ENCODE results near the gene PTPN4.
"Not testable (repeated sequence)": the region's sequence is repeated elsewhere in the genome, so short reads cannot be mapped to it uniquely, and the experiment has no call there.

PTPN4 gene

GRCh38 chr2:120013597-120014223, 254.0 kb downstream of the PTPN4 start:
- WGBS (ENCODE audit: insufficient coverage), result 49% methylated on average over 9 of the region's 17 CpGs
- Histone ChIP-seq H3K9me3 (ENCODE audit: control extremely low read depth in 1 of 5, control insufficient read depth in 4 of 5, insufficient read depth in 2 of 5, low read depth in 1 of 5, low read length in 4 of 5) (no peaks in the 10 kb centered on the region), H3K36me3 (ENCODE audit: control insufficient read depth in 4 of 4, insufficient read depth in 4 of 4, low read length in 3 of 4) (no peaks in the 10 kb centered on the region), H3K27me3 (replicated peaks in 2 of 5; ENCODE audit: control insufficient read depth in 4 of 5, insufficient read depth in 5 of 5, low read length in 4 of 5) (peaks cover 0 to 18% (median 2%) of the 10 kb centered on the region in 5 experiments), H3K4me1 (ENCODE audit: control extremely low read depth in 1 of 4, control insufficient read depth in 4 of 4, insufficient read depth in 4 of 4, low read length in 3 of 4) (peaks cover 0 to 16% (median 10%) of the 10 kb centered on the region in 4 experiments), H3K27ac (ENCODE audit: insufficient read depth in 1 of 2, low read depth in 1 of 2, low read length in 2 of 2, poor library complexity in 1 of 2, severe bottlenecking in 2 of 2) (no peak overlapping the region), H3K4me3 (ENCODE audit: control insufficient read depth in 1 of 7, extremely low read depth in 1 of 7, insufficient read depth in 4 of 7, low read depth in 2 of 7, low read length in 6 of 7) (peak overlapping the region; percentile 53 to 77 (median 72))
- DNase-seq, result peak in 1 of 3 donors; percentile 10
- ChIA-PET POLR2A (no interaction called here), CTCF (no interaction called here)

- CTCF ChIA-PET, result no interaction called here
- no peaks in the 10 kb centered on the region for H3K36me3 ChIP-seq (ENCODE audit: control insufficient read depth in 4 of 4, insufficient read depth in 4 of 4, low read length in 3 of 4)
- 96% methylated on average over 3 of the region's 8 CpGs for WGBS (ENCODE audit: insufficient coverage)
Measured at GRCh38 chr2:120014226-120014980, 254.7 kb downstream of the PTPN4 start.

GRCh38 chr2:120016800-120017199, 257.1 kb downstream of the PTPN4 start:
- WGBS (ENCODE audit: insufficient coverage), result no CpG with 5 or more reads among the region's 3 CpGs
- H3K9me3 ChIP-seq (ENCODE audit: control extremely low read depth in 1 of 5, control insufficient read depth in 4 of 5, insufficient read depth in 2 of 5, low read depth in 1 of 5, low read length in 4 of 5), result no peaks in the 10 kb centered on the region
- CTCF ChIA-PET, result no interaction called here
- no peak overlapping the region for H3K4me3 ChIP-seq (ENCODE audit: control insufficient read depth in 1 of 7, extremely low read depth in 1 of 7, insufficient read depth in 4 of 7, low read depth in 2 of 7, low read length in 6 of 7)
- no peak overlapping the region for H3K27ac ChIP-seq (ENCODE audit: insufficient read depth in 1 of 2, low read depth in 1 of 2, low read length in 2 of 2, poor library complexity in 1 of 2, severe bottlenecking in 2 of 2)
- POLR2A ChIA-PET, result no interaction called here
- H3K36me3 ChIP-seq (ENCODE audit: control insufficient read depth in 4 of 4, insufficient read depth in 4 of 4, low read length in 3 of 4), result no peaks in the 10 kb centered on the region
- no peak for DNase-seq
- H3K4me1 ChIP-seq (ENCODE audit: control extremely low read depth in 1 of 4, control insufficient read depth in 4 of 4, insufficient read depth in 4 of 4, low read length in 3 of 4), result peaks cover 0 to 16% (median 10%) of the 10 kb centered on the region in 4 experiments
- H3K27me3 ChIP-seq (replicated peaks in 2 of 5; ENCODE audit: control insufficient read depth in 4 of 5, insufficient read depth in 5 of 5, low read length in 4 of 5), result peaks cover 0 to 13% (median 2%) of the 10 kb centered on the region in 5 experiments

More at GRCh38 chr2:120014226-120014980, 254.7 kb downstream of the PTPN4 start:
- H3K27me3 ChIP-seq (replicated peaks in 2 of 5; ENCODE audit: control insufficient read depth in 4 of 5, insufficient read depth in 5 of 5, low read length in 4 of 5), result peaks cover 0 to 18% (median 2%) of the 10 kb centered on the region in 5 experiments
- H3K27ac ChIP-seq (ENCODE audit: insufficient read depth in 1 of 2, low read depth in 1 of 2, low read length in 2 of 2, poor library complexity in 1 of 2, severe bottlenecking in 2 of 2), result no peak overlapping the region
- no peak overlapping the region for H3K4me3 ChIP-seq (ENCODE audit: control insufficient read depth in 1 of 7, extremely low read depth in 1 of 7, insufficient read depth in 4 of 7, low read depth in 2 of 7, low read length in 6 of 7)
- DNase-seq, result peak in 1 of 3 donors; percentile 6
- H3K4me1 ChIP-seq (ENCODE audit: control extremely low read depth in 1 of 4, control insufficient read depth in 4 of 4, insufficient read depth in 4 of 4, low read length in 3 of 4), result peaks cover 0 to 16% (median 10%) of the 10 kb centered on the region in 4 experiments
- POLR2A ChIA-PET, result no interaction called here
- H3K9me3 ChIP-seq (ENCODE audit: control extremely low read depth in 1 of 5, control insufficient read depth in 4 of 5, insufficient read depth in 2 of 5, low read depth in 1 of 5, low read length in 4 of 5), result no peaks in the 10 kb centered on the region

GRCh38 chr2:120017201-120017600, 257.5 kb downstream of the PTPN4 start:
- Histone ChIP-seq H3K9me3 (ENCODE audit: control extremely low read depth in 1 of 5, control insufficient read depth in 4 of 5, insufficient read depth in 2 of 5, low read depth in 1 of 5, low read length in 4 of 5) (no peaks in the 10 kb centered on the region), H3K4me1 (ENCODE audit: control extremely low read depth in 1 of 4, control insufficient read depth in 4 of 4, insufficient read depth in 4 of 4, low read length in 3 of 4) (peaks cover 0 to 15% (median 9%) of the 10 kb centered on the region in 4 experiments), H3K27me3 (replicated peaks in 2 of 5; ENCODE audit: control insufficient read depth in 4 of 5, insufficient read depth in 5 of 5, low read length in 4 of 5) (peaks cover 0 to 11% (median 2%) of the 10 kb centered on the region in 5 experiments), H3K36me3 (ENCODE audit: control insufficient read depth in 4 of 4, insufficient read depth in 4 of 4, low read length in 3 of 4) (no peaks in the 10 kb centered on the region), H3K27ac (ENCODE audit: insufficient read depth in 1 of 2, low read depth in 1 of 2, low read length in 2 of 2, poor library complexity in 1 of 2, severe bottlenecking in 2 of 2) (no peak overlapping the region), H3K4me3 (ENCODE audit: control insufficient read depth in 1 of 7, extremely low read depth in 1 of 7, insufficient read depth in 4 of 7, low read depth in 2 of 7, low read length in 6 of 7) (no peak overlapping the region)
- ChIA-PET POLR2A (no interaction called here), CTCF (no interaction called here)
- DNase-seq, result no peak
- WGBS (ENCODE audit: insufficient coverage), result no CpG with 5 or more reads among the region's 2 CpGs

- H3K4me1 ChIP-seq (ENCODE audit: control extremely low read depth in 1 of 4, control insufficient read depth in 4 of 4, insufficient read depth in 4 of 4, low read length in 3 of 4), result peaks cover 0 to 4% (median 1%) of the 10 kb centered on the region in 4 experiments
- 100% methylated on average over 1 of the region's 4 CpGs for WGBS (ENCODE audit: insufficient coverage)
- no peaks in the 10 kb centered on the region for H3K9me3 ChIP-seq (ENCODE audit: control extremely low read depth in 1 of 5, control insufficient read depth in 4 of 5, insufficient read depth in 2 of 5, low read depth in 1 of 5, low read length in 4 of 5)
- no peaks in the 10 kb centered on the region for H3K36me3 ChIP-seq (ENCODE audit: control insufficient read depth in 4 of 4, insufficient read depth in 4 of 4, low read length in 3 of 4)
- no peak overlapping the region for H3K27ac ChIP-seq (ENCODE audit: insufficient read depth in 1 of 2, low read depth in 1 of 2, low read length in 2 of 2, poor library complexity in 1 of 2, severe bottlenecking in 2 of 2)
- POLR2A ChIA-PET, result no interaction called here
- no peak for DNase-seq
- CTCF ChIA-PET, result no interaction called here
- H3K27me3 ChIP-seq (replicated peaks in 2 of 5; ENCODE audit: control insufficient read depth in 4 of 5, insufficient read depth in 5 of 5, low read length in 4 of 5), result peaks cover 0 to 6% (median 2%) of the 10 kb centered on the region in 5 experiments
- H3K4me3 ChIP-seq (ENCODE audit: control insufficient read depth in 1 of 7, extremely low read depth in 1 of 7, insufficient read depth in 4 of 7, low read depth in 2 of 7, low read length in 6 of 7), result no peak overlapping the region
Measured at GRCh38 chr2:120018549-120018948, 258.8 kb downstream of the PTPN4 start.

GRCh38 chr2:120020554-120020953, 260.8 kb downstream of the PTPN4 start:
- no peak for DNase-seq
- ChIA-PET CTCF (no interaction called here), POLR2A (no interaction called here)
- Histone ChIP-seq H3K36me3 (ENCODE audit: control insufficient read depth in 4 of 4, insufficient read depth in 4 of 4, low read length in 3 of 4) (no peaks in the 10 kb centered on the region), H3K4me3 (ENCODE audit: control insufficient read depth in 1 of 7, extremely low read depth in 1 of 7, insufficient read depth in 4 of 7, low read depth in 2 of 7, low read length in 6 of 7) (no peak overlapping the region), H3K4me1 (ENCODE audit: control extremely low read depth in 1 of 4, control insufficient read depth in 4 of 4, insufficient read depth in 4 of 4, low read length in 3 of 4) (no peaks in the 10 kb centered on the region), H3K9me3 (ENCODE audit: control extremely low read depth in 1 of 5, control insufficient read depth in 4 of 5, insufficient read depth in 2 of 5, low read depth in 1 of 5, low read length in 4 of 5) (peaks cover 0 to 5% (median 0%) of the 10 kb centered on the region in 5 experiments), H3K27me3 (replicated peaks in 2 of 5; ENCODE audit: control insufficient read depth in 4 of 5, insufficient read depth in 5 of 5, low read length in 4 of 5) (no peaks in the 10 kb centered on the region), H3K27ac (ENCODE audit: insufficient read depth in 1 of 2, low read depth in 1 of 2, low read length in 2 of 2, poor library complexity in 1 of 2, severe bottlenecking in 2 of 2) (no peak overlapping the region)
- 88% methylated on average over 1 of the region's 1 CpG for WGBS (ENCODE audit: insufficient coverage)

- H3K36me3 ChIP-seq (ENCODE audit: control insufficient read depth in 4 of 4, insufficient read depth in 4 of 4, low read length in 3 of 4); DNase-seq; H3K4me3 ChIP-seq (ENCODE audit: control insufficient read depth in 1 of 7, extremely low read depth in 1 of 7, insufficient read depth in 4 of 7, low read depth in 2 of 7, low read length in 6 of 7); CTCF ChIA-PET; H3K27me3 ChIP-seq (replicated peaks in 2 of 5; ENCODE audit: control insufficient read depth in 4 of 5, insufficient read depth in 5 of 5, low read length in 4 of 5); H3K27ac ChIP-seq (ENCODE audit: insufficient read depth in 1 of 2, low read depth in 1 of 2, low read length in 2 of 2, poor library complexity in 1 of 2, severe bottlenecking in 2 of 2); H3K4me1 ChIP-seq (ENCODE audit: control extremely low read depth in 1 of 4, control insufficient read depth in 4 of 4, insufficient read depth in 4 of 4, low read length in 3 of 4); POLR2A ChIA-PET: not testable (repeated sequence)
- no CpG with 5 or more reads among the region's 1 CpG for WGBS (ENCODE audit: insufficient coverage)
- H3K9me3 ChIP-seq (ENCODE audit: control extremely low read depth in 1 of 5, control insufficient read depth in 4 of 5, insufficient read depth in 2 of 5, low read depth in 1 of 5, low read length in 4 of 5), result peaks cover 0 to 14% (median 0%) of the 10 kb centered on the region in 5 experiments
Measured at GRCh38 chr2:120022505-120022904, 262.8 kb downstream of the PTPN4 start.
